Measurements from ENCODE around the gene CUL2.

GRCh38 chr10:35017608-35018007, 72.5 kb downstream of the CUL2 start:
- TF ChIP-seq EZH2 (IDR thresholded peaks at IDR 0.05; ENCODE audit: low read depth, unreplicated experiment) (no peak), CREB1 (CRISPR knock-in tag; IDR thresholded peaks at IDR 0.05; ENCODE audit: low read depth) (no peak), CTCF (conservative IDR thresholded peaks at IDR 0.05; ENCODE audit: low read depth in 2 of 2) (no peak), REST (IDR thresholded peaks at IDR 0.05; ENCODE audit: unreplicated experiment) (no peak), NANOG (IDR thresholded peaks at IDR 0.05; ENCODE audit: borderline replicate concordance) (no peak), POLR2AphosphoS5 (IDR thresholded peaks at IDR 0.05; ENCODE audit: low read depth) (no peak)

Measured in GM23338 (cell line).